ENCODE results near the gene B4GALNT3. TPM values are rescaled to one million over a fixed set of nuclear protein-coding genes. Genes with fewer than 3 reads are reported as not detected.

The B4GALNT3 gene
- total and polyA plus RNA-seq, 2 of the 13 experiments (the other 11 are each of a cell fraction or from before 2014, with no cell fraction given): 3.2 to 4.4 TPM

DNA sequence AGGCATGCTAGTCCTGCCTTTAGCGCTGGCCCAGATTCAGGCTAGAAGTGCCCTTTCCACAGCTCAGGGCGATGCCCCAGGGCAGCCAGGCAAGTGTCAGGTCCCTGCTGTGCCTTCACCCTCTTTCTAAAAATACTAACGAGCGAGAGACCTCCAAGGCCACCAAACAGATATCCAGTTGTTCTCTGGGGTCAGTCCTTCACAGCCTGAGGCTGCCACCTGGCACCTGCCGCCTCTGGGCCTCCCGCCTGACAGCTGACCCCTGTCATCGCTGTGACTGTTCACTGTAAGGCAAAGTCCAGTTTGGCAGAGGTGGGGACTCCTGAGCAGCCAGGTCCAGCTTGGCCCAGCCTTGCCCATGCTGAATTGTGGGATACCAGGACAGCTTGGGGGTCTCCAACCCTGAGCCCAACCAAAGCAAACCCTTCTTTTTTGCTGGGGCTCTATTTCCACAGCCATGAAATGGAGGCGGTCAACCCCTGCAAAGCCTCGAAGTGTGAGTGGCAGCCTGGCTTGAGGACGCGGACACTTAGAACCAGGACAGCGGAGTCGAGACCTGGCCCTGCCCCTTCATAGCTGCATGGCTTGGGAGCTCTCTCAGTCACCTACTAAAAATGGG lies 123.6 kb downstream of the B4GALNT3 start (continued):
- TF ChIP-seq TCF7L2 (IDR thresholded peaks at IDR 0.05; ENCODE audit: low read depth, low read length) (no peak), ZNF3 (CRISPR knock-in tag; IDR thresholded peaks at IDR 0.05) (no peak), NFYB (CRISPR knock-in tag; IDR thresholded peaks at IDR 0.05) (no peak), ZNF180 (CRISPR knock-in tag; IDR thresholded peaks at IDR 0.05; ENCODE audit: borderline replicate concordance, low read depth) (no peak), NCOA2 (CRISPR knock-in tag; IDR thresholded peaks at IDR 0.05) (peak; percentile 76), KDM5A (IDR thresholded peaks at IDR 0.05; ENCODE audit: borderline replicate concordance, low read length) (no peak), RELA (CRISPR knock-in tag; IDR thresholded peaks at IDR 0.05) (no peak), HMGXB4 (CRISPR knock-in tag; IDR thresholded peaks at IDR 0.05; ENCODE audit: borderline replicate concordance in 1 of 2, low read depth in 1 of 2) (no peak), JUN (CRISPR knock-in tag; IDR thresholded peaks at IDR 0.05) (0 out of 2 replicates have a peak, but pooled peaks have one; percentile 49), RCOR2 (CRISPR knock-in tag; IDR thresholded peaks at IDR 0.05) (peak; percentile 70), ZNF280B (CRISPR knock-in tag; IDR thresholded peaks at IDR 0.05; ENCODE audit: borderline replicate concordance) (peak; percentile 76; the same call in 1 of the 2 replicates), NFATC3 (CRISPR knock-in tag; IDR thresholded peaks at IDR 0.05) (no peak), ZBTB26 (CRISPR knock-in tag; IDR thresholded peaks at IDR 0.05; ENCODE audit: borderline replicate concordance) (peak; percentile 75; the same call in 1 of the 2 replicates), ZNF703 (CRISPR knock-in tag; IDR thresholded peaks at IDR 0.05; ENCODE audit: borderline replicate concordance) (no peak), ZSCAN22 (CRISPR knock-in tag; IDR thresholded peaks at IDR 0.05) (no peak), JDP2 (CRISPR knock-in tag; IDR thresholded peaks at IDR 0.05; ENCODE audit: borderline replicate concordance) (no peak), ZNF337 (CRISPR knock-in tag; IDR thresholded peaks at IDR 0.05; ENCODE audit: borderline replicate concordance, low read depth) (no peak), ZNF530 (CRISPR knock-in tag; IDR thresholded peaks at IDR 0.05; ENCODE audit: low read depth) (no peak), ZNF792 (CRISPR knock-in tag; IDR thresholded peaks at IDR 0.05) (peak; percentile 59; the same call in 1 of the 2 replicates), ZNF543 (CRISPR knock-in tag; IDR thresholded peaks at IDR 0.05) (0 out of 2 replicates have a peak, but pooled peaks have one; percentile 33), ZNF501 (CRISPR knock-in tag; IDR thresholded peaks at IDR 0.05) (peak; percentile 83), ZNF672 (CRISPR knock-in tag; IDR thresholded peaks at IDR 0.05) (no peak)
- TF ChIP-seq, protein P1, sequence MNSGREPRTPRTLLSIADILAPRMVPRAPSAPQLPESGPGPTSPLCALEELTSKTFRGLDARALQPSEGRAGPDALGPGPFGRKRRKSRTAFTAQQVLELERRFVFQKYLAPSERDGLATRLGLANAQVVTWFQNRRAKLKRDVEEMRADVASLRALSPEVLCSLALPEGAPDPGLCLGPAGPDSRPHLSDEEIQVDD (CRISPR knock-in tag; IDR thresholded peaks at IDR 0.05; ENCODE audit: borderline replicate concordance): no peak
- TF ChIP-seq, protein P2, sequence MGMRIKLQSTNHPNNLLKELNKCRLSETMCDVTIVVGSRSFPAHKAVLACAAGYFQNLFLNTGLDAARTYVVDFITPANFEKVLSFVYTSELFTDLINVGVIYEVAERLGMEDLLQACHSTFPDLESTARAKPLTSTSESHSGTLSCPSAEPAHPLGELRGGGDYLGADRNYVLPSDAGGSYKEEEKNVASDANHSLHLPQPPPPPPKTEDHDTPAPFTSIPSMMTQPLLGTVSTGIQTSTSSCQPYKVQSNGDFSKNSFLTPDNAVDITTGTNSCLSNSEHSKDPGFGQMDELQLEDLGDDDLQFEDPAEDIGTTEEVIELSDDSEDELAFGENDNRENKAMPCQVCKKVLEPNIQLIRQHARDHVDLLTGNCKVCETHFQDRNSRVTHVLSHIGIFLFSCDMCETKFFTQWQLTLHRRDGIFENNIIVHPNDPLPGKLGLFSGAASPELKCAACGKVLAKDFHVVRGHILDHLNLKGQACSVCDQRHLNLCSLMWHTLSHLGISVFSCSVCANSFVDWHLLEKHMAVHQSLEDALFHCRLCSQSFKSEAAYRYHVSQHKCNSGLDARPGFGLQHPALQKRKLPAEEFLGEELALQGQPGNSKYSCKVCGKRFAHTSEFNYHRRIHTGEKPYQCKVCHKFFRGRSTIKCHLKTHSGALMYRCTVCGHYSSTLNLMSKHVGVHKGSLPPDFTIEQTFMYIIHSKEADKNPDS (CRISPR knock-in tag; IDR thresholded peaks at IDR 0.05): no peak
